GM21723 (cell line): ENCODE data around the gene RGS6.

Experiments
- ATAC-seq: cut with Tn5 transposase; IDR thresholded peaks from one replicate; pipeline ENCODE4 v1.9.1; 2021; ENCODE audit warnings: mild to moderate bottlenecking, moderate library complexity; ENCODE audit not compliant: unreplicated experiment

RGS6 gene

DNA sequence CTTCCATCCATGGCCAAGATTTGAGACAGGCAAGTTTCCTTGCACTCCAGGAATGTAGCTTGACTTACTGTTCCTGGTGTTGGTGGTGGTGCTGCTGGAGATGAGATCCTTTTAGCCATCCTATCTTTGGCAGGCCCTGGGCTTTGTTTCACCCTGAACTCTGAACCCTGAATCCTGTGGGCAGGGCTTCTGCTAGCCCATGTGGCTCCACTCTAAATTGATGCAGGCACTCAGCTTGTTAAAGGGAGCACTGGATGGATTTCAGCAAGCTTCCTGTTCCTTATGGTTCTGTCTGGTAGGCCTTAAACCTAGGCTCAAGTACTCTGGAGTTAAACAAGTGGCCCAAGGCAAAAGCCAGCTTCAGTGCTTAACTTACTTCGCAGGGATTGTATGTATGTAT, 138.2 kb downstream of the RGS6 start:
- ATAC-seq, result no peak

DNA sequence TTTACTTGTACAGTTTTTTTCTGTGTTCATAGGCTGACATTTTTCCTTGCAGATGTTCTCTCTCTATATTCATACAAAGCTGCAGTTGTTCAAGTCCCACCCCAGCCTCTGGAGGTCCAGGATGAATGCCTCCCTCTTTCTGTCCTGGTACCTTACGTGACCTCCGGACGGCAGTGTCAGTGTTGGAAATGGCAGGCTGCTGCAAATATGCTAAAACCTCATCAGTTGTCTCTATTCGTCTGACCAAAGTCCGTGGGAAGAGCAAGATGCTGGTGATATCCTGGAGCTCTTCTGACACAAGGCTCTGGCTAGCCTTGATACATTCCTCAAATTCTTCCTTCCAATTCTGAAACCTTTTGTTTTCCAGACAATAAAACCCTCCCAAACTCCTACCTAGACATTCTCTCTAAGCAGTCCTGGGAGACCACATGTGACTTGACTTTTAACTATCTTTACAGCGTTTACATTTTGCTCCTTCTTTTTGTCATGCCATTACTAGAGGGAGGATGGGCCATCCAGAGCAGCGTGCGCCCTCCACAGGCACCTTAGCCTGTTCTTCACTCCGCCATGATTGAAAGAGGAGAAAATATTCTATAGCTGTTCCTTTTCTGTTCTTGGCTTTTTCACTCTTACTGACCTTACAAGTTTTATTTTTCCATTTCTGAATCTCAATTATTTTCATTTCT, 143.6 kb downstream of the RGS6 start:
- ATAC-seq, result no peak

- no peak for ATAC-seq
Measured at GRCh38 chr14:72081137-72081536, 148.9 kb downstream of the RGS6 start.

- no peak for ATAC-seq
Measured at GRCh38 chr14:72084935-72085334, 152.7 kb downstream of the RGS6 start.

DNA sequence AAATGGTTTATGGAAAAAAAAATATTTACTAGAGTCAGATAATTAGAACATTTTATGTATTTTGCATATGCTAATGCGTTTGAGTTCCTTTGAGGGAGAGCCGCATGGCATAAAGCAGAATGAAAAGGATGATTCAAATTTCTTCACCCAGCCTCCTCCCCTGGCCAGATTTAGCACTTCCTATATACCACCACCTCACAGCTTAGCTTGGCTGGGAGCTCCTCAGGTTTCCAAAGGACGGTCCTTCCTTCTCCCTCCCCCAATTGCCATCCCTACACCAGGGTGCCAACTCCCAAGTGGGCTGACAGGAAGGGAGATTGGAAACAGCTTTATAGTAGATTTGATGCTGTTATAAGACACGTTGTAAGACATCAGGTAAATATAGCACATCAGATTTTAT, 157.4 kb downstream of the RGS6 start:
- no peak for ATAC-seq

- ATAC-seq, result no peak
Measured at GRCh38 chr14:72094844-72095582, 162.8 kb downstream of the RGS6 start.

DNA sequence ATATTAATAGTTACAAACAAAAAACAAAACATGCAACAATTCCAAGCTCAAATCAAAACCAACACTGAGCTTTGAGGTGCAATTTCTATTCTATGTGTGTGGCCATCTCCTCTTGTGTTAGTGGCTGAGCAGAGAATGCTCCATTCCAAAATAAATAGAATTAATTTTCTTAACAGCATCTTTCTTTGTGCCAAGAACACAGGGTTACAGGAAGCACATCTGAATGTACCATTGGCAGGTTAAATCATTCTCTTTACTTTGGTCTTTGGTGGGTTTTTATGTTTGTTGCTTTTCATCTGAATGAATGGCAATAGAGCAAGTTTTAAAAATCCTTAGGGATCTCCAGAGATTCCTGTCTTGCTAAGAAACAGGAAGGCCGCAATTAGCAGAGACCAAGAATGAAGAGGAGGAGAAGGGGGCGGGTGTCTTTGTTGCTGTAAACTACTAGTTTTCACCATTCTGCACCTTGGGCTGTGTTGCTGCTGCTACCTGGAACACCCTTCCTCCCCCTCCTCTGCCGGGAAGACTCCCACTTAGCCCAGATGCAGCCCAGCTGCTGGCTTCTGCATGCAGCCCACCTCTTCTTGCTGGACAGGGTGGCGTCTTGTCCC, 165.0 kb downstream of the RGS6 start:
- no peak for ATAC-seq

DNA sequence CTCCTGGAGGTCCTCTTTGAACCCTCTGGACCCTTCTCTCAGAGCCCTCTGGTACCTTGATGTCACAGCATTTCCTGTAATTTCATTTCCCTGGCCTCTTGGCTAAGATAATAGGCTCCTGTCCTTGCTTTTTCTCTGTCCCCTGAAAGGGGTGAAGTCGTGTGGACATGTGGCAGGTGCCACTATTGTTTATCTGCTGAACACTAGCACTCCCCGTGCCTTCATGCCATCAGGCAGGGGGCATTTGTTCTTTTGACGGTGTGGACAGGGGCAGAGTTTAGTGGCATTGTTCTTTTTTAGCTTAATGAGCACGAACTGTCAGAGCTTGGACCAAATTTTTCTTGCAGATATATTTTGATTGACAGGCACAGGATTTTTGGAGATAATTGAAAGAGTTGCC, 166.0 kb downstream of the RGS6 start:
- no peak for ATAC-seq

DNA sequence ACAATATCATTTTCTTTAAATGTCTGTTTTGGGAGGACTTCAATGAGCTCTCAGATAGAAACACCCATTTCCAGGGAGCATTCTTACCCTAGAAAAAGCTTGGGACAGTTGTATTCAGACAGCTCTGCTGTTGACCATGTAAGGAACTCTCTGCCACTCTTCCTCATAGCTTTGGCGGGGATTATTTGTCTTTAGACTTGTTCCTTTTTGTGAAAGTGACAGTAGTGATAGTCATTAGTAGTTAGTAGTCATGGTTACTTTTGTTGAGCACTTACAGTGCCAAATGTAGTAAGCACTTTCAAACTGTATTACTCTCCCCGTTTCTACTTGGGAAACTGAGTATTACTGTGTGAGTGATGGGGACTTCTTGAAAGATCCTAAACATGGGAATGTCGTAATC, 167.3 kb downstream of the RGS6 start:
- ATAC-seq, result no peak

- no peak for ATAC-seq
Measured at GRCh38 chr14:72104011-72104613, 171.9 kb downstream of the RGS6 start.

DNA sequence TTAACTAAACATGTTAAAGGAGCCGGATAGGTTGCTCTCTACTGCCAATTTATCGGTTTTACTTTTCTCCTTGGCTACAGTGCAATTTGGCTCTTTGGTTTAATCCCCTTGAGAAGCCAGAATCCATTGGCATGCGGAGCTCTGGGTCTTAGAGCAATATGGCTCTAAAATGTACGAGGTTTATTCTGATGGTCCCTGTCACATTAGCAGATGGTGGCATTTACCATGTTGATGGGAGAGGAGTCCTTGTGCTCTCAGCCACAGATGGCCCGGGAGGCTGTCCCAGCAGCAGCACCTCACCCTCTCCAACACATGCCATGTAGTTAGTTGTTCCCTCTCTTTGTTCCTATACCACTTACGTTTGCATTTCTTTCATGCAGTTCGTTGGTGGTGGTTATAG, 179.7 kb downstream of the RGS6 start:
- ATAC-seq, result no peak

DNA sequence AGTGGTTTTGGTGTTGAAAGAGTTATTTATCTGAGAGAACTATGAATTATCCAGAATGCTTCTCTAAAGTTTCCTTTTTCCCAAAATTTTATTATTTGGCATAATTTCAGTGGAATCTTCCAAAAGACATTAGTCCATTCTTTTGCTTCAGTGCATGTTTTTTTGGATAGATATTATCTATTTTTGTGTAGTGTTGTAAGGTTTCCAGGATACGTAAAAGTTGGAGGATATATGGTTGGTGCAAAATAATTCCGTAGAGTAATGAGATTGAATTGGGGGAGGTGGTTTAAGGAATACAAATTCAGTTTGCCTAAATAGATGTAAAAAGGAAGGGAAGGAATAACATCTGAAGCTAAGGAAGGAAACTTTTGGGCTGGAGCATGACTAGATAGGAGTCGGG, 186.6 kb downstream of the RGS6 start:
- ATAC-seq, result no peak

GRCh38 chr14:72120315-72120714, 188.1 kb downstream of the RGS6 start:
- no peak for ATAC-seq

DNA sequence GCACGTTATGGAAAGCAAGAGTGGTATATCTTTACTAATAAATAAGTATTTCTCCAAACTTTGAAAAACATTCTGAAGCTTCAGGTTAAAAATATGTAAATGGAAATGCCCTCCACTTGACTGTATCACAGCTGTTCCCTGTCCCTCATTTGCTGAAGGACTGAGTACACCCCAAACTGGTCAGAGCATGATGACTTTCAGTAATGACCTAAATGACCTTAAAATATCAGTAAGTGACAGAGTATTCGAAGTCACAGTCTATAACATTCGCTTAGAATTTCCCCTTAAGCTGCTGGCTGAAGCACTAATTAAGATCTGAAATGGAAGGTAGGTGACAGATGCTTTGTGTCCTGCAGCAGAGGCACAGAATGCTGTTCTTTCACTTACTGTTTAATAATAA, 191.5 kb downstream of the RGS6 start:
- ATAC-seq, result no peak

DNA sequence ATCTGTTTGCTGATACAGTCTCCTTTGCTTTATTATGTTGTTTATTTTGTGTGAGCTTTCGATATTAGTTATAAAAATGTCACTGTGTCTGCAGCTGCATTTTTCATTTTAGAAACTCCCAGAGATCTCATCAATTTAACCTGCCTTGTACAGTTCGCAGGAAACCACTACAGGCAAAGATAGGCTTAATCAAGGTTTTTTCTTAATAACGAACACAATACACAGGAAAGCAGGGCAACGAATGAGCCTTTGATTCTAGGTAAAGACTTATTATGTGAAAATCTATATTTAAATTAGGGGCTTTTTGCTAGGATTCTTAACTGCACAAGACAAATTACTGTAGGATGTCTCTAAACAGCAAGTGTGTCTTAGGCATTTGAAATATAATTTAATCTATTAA, 191.9 kb downstream of the RGS6 start:
- ATAC-seq, result no peak

DNA sequence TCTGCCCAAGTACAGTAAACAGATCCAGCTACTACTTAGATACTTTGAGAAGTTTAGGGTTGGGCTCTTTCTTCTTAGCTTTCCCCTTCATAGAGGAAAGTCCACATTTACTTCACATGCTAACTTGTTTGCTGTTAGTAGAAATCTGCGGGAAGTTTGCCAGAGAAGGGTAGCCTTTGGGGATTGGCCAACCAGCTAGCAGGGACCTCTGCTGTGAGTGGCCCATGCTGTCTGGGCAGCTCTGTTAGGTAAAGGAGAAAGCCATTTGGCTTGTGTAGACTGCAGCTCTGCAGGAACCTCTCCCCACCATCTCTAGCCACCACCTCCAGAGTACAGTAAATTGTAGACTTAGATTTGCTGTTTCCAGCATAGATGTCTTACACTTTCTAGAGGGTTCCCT, 193.9 kb downstream of the RGS6 start:
- ATAC-seq, result no peak

GRCh38 chr14:72126561-72126960, 194.3 kb downstream of the RGS6 start:
- ATAC-seq, result no peak

- ATAC-seq, result no peak
Measured at GRCh38 chr14:72128629-72129028, 196.4 kb downstream of the RGS6 start.

DNA sequence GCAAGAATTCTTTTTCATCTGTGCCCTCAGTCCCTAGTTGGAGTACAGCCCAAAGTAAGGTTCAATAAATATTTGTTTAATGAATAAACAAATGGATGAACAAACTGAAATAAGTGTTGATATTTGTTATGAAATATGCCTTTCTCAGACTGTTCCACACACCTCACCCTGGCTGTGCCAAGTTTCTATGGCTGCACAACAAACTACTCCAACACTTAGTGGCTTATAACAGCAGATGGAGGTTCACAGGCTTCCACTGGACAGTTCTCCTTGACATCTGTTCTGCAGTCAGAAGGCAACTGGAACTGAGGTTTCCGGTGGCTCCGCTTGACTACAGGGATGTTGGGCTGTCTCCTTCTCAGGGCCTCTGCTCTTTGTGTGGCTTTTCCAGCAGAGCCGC, 197.1 kb downstream of the RGS6 start:
- ATAC-seq, result no peak

GRCh38 chr14:72141084-72141483, 208.9 kb downstream of the RGS6 start:
- ATAC-seq, result no peak

- ATAC-seq, result no peak
Measured at GRCh38 chr14:72142328-72142727, 210.1 kb downstream of the RGS6 start.

DNA sequence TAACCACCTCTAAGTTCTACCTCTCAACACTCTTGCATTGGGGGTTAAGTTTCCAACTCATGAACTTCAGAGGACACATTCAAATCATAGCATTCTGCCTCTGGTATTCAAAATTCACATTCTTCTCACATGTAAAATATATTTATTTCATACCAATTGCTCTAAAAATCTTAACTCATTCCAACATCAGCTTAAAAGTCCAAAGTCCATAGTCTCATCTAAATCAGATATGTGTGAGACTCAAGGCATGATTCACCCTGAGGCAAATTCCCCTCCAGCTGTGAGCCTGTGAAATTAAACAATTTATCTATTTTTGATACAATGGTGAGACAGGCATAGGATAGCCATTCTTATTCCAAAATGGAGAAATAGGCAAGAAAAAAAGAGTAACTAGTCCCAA, 214.0 kb downstream of the RGS6 start:
- no peak for ATAC-seq
